OCI-M2 (cell line): ENCODE data around the gene CDHR2.
"Not testable (repeated sequence)": the region's sequence is repeated elsewhere in the genome, so short reads cannot be mapped to it uniquely, and the experiment has no call there.

ENCODE experiments used
- DNase-seq: peaks from one replicate; lab custom pipeline; 2025; ENCODE audit not compliant: unreplicated experiment; lab: John Stamatoyannopoulos, UW

The CDHR2 gene

GRCh38 chr5:176596069-176596644, 47.0 kb downstream of the CDHR2 start:
- DNase-seq = no peak

DNA sequence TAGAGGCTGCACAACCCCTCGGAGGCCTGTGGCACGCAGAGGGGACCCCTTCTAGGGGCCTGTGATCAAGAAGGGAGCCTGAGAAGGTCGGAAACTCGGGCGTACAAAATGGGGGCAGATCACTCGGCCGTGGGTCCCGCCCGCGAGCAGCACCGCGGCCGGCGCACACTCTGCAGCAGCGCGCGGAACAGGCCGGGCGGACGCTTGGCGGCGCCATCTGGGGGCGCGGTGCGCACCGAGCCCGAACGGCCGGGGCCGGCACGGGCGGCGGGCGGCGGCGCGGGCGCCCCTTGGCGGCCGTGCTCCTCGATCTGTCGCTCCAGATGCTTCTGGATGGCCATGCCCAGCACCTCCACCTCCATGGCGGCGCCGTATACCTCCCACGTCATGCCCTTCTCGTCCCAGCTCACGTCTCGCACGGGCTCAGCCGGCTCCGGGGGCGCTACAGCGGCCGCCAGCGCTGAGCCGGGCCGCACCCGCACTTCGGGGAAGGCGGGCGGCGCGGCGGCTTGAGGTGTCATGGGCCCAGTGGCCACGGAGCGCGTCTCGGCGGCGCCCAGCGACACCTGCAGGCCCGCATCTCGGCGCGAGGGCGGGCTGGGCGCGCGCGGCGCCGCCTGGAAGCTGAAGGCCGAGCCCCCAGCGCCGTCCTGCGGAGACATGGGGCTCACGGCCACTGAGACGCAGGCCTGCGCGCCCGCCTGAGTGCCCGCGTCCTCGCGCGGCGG, 47.7 kb downstream of the CDHR2 start:
- DNase-seq = no peak

GRCh38 chr5:176597417-176598389, 48.6 kb downstream of the CDHR2 start:
- no peak for DNase-seq

GRCh38 chr5:176599749-176600430, 50.7 kb downstream of the CDHR2 start:
- DNase-seq = not testable (repeated sequence)

DNA sequence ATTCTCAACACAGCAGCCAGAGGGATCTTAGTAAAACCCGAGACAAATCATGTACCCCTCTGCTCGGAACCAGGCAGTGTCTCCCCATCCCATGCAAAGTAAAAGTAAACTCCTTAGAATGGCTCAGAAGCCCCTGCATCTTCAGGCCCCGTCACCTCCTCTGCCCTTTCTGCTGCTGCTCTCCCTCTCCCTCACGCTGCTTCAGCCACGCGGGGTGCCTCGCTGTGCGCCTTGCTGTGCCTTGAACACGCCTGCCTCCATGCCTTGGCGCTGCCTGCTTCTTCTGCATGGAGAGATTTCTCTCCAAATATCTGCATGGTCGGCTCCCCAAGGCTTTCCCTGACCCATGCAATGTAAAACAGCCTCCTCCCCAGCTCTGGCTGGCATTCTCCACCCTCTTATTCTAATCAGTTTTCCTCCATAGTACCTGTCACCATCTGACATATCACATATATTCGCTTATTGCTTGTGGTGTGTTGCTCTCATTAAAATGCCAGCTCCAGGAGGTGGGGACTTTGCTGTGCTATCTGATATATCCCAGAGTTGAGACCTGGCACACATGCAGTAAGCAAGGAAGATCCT, 52.9 kb downstream of the CDHR2 start:
- DNase-seq = no peak

- DNase-seq = no peak
Observed at GRCh38 chr5:176603091-176603490, 53.9 kb downstream of the CDHR2 start.

DNA sequence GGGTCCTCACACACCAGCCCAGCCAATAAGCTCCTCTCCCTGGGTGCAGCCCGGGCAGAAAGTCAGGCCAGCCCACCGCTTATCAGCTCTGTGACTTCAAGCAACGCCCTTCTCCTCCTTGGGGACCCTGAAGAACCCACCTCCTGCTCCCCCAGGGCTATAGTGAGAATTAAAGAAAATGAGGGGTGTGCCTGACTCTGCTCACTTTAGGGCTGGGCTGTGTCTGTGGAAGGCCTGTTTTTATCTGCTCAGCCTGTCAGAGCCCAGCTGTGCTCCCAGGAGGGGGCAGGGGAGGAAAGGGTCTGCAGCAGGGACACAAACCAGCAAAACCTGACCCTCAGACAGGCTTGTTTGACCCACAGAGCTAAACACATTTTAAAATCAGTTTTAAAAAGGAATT, 56.9 kb downstream of the CDHR2 start:
- DNase-seq = no peak

- no peak for DNase-seq
Observed at GRCh38 chr5:176606875-176607274, 57.7 kb downstream of the CDHR2 start.

DNA sequence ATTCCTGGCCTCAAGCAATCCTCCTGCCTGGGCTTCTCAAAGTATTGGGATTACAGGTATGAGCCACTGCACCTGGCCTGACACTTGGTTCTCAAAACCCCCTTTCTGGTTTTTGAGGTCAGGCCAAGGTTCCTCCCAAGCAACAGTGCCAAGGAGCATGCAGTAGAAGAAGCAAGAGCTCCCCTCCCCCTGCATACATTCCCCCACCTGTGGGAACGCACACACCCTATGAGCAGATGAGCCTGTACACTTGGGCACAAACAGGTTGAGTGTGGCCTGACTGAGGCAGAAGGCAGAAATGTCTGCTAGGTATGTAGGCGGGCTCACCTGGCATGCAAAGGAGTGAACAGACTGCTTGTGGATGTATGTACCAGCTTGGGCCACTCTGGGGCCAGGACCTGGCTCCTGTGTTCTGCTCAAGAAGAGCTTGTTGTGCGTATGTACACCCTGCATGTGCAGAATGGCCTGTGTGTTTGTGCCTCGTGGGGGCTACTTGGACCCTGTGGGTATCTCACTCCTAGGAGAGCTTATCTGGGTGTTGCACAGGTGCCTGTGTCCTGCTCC, 59.1 kb downstream of the CDHR2 start:
- DNase-seq = no peak

DNA sequence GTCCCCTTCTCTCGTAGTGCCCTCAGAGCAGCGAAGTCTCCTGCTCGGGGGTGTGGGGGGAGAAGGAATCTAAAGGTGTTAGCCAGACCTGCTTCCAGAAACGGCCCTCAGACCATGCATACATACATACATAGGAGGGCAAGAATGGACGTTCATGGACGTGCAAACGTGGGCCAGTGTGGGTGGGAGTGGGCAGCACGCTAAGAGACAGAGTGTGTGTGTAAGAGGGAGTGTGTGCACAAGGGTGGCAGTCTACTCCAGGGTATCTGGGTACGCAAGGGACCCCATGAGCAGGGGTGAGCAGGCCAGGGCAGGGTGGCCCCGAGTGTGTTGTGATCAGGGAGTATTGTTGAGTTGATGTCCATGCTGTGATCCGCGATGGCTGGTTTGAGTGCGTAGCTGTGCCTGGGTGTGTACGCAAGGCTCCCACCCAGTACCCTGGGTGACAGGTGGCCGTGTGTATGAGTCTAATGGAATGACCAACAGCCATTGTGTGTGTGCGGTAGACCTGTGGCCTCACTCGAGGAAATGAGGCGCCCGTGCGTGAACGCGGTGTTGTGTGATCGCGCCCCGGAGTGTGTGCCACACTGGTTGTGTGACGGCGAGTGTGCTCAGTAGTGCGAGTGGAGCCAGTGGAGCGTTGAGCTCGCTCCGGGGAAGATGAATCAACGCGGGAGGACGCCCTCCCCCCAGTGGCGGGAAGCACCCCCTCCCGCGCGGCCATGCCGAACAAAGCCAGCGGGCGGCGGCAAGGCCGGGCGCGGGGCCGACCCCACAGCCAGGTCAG, 60.0 kb downstream of the CDHR2 start:
- no peak for DNase-seq

DNA sequence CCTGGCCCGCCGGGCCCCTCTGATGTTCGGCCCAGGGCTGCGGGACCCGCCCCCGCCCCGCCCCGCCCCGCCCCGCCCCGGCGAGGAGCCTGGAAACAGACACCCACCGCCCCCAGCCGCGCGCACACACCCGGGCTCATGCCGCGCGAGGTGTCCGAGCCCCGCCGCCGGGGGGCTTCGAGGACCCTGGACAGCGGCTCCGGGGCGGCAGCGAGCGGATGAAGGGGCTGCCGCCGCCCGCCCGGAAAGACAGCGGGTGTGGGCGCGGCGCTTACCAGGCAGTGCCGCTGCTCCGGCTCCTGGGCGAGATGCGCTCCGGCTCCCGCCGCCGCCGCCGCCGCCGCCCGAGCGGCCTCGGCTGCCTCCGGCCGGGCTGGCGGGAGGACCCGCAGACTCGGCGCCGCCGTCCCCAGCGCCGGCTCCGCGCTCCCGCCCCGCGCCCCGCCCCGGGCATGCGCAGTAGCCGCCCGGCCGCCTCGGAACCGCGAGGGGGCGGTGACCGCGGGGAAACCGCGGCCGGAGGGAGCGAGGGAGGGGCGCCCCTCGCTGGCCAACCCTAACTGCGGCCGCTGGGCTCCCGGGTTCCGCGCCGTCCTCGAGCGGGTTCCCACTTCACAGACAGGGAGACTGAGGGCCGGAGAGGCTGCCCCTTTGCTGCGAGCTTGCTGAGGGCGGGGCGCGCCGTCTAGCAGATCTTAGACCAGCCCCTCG, 60.7 kb downstream of the CDHR2 start, which contains the start of gene GPRIN1:
Gene GPRIN1 (minus strand): TSS at position 433 of the 711 bp plus-strand sequence. CDS start 10,322 bp downstream, outside the sequence.
- DNase-seq = no peak

GRCh38 chr5:176610435-176610773, 61.3 kb downstream of the CDHR2 start:
- no peak for DNase-seq

- peak; percentile 8 for DNase-seq
Observed at GRCh38 chr5:176611435-176611834, 62.3 kb downstream of the CDHR2 start.

DNA sequence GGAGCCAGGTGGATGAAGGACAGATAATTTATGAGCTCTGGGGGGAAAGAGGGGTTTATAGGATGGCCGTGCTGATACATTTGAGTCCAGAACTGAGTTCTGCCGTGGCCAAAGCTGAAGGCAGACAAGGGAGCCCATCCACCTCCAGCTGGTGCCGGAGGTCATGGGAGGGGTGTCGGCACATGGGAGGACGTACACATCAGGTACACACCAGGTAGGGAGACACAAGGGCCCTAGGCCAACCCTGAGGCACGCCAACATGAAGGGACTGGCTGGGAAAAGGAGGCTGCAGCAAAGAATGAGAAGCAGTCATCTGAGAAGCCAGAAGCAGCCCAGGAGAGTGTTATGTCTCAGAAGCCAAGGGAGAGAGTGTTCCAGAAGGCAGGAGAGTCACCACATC, 62.9 kb downstream of the CDHR2 start:
- no peak for DNase-seq

DNA sequence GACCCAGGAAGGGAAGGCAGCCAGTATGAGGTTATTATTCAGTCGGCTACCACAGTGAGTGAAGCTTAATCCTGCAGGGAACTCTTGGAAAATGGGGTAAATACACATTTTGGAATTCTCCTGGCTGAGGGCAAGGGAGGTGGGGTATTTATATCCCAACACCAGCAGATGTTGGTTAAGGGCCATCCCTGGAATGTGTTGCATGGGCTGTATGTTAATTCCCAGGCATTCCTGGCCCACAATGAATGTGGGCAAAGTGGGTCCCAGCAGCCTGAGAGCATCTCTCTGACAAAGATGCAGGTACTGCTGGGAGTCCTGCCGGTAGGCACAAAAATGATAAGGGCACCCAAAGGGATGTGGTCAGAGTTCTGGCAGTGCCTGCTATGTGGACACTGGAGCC, 63.7 kb downstream of the CDHR2 start:
- DNase-seq = no peak

- DNase-seq = no peak
Observed at GRCh38 chr5:176614805-176615478, 65.8 kb downstream of the CDHR2 start.

GRCh38 chr5:176616511-176616910, 67.4 kb downstream of the CDHR2 start:
- no peak for DNase-seq

DNA sequence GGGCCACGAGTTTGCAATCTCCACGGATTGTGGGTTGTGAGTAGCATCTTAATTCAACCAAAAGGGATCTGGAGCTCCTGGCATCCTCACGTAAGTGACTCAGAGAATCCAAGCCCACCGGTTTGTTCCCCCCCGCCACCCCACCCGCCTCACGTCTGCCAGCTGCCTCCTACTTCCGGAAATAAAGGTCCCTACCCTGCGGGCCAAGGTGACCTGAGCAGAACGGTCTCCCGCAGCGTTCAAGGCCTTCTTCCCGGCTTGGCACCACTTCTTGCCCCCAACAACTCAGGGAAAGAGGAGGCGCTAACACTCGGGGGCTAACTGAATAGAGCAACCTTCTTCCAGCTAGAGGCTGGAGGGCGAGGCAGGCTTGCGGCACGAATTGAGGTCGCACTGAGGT, 69.6 kb downstream of the CDHR2 start:
- DNase-seq = no peak

- DNase-seq = no peak
Observed at GRCh38 chr5:176619203-176619568, 70.0 kb downstream of the CDHR2 start.
